GM18505 (cell line): ENCODE measurements around the gene SEMA4D.

Experiments
- ATAC-seq: cut with Tn5 transposase; IDR thresholded peaks from one replicate; pipeline ENCODE4 v1.9.1; 2021; ENCODE audit not compliant: unreplicated experiment
- POLR2A ChIP-seq: IDR thresholded peaks from 4 replicates; pipeline ENCODE4 v1.6.1; 2011; ENCODE audit warnings: borderline replicate concordance; ENCODE audit not compliant: insufficient read depth, insufficient read length; ENCODE audit errors: extremely low read depth

Gene SEMA4D

DNA sequence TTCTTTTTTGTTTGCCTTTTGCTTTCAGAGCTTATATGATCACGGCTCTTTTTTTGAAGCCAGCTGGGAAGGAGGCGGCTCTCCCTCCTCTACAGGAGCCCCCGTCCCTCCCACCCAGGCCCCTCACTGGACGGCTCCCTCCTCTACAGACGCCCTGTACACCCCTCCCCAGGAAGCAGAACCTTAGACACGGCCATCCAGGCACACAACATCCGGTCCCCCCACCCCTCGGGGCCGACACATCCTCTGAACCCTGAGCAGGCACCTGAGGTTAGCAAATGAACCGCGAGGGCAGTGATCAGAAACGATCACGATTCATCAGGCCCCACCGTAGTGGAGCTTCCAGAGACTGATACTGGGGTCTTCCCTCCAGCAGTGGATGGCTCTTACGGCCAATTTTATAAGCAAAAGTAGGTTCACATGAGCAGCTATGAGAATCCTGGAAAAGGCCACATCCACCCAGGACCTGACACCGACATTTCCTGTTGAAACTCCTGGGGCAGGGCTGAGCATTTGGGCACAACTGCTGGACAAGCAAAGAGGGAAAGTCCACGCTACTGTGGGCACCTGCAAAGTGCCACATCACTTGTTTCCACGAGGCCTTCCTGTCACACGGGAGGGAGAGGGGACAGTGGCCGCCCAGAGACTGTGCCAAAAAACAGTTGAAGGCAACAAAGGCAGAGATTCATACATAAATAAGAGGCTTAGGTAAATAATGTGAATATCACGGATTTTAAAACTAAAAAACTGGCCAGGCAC, 78.9 kb downstream of the SEMA4D start:
- peak; percentile 60 for ATAC-seq
- TF ChIP-seq POLR2A = peak; percentile 47

DNA sequence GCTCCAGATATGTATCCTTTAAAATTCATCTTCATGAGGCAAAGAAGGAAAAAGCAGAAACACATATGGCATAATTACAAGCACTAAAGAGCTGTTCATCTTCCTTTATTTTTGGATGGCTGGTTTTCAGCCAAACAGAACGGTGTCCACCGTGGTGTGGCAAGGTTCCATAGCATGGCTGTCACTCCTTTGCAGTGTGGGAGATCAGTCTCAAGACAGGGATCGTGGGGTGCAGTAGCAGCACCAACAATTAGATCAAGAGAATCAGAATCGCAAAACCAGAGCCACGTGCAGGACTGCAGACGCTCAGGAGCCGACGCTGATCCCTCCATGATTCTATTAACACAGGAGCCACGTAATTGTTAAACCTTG, 79.5 kb downstream of the SEMA4D start:
- no peak for ATAC-seq
- TF ChIP-seq POLR2A = no peak

DNA sequence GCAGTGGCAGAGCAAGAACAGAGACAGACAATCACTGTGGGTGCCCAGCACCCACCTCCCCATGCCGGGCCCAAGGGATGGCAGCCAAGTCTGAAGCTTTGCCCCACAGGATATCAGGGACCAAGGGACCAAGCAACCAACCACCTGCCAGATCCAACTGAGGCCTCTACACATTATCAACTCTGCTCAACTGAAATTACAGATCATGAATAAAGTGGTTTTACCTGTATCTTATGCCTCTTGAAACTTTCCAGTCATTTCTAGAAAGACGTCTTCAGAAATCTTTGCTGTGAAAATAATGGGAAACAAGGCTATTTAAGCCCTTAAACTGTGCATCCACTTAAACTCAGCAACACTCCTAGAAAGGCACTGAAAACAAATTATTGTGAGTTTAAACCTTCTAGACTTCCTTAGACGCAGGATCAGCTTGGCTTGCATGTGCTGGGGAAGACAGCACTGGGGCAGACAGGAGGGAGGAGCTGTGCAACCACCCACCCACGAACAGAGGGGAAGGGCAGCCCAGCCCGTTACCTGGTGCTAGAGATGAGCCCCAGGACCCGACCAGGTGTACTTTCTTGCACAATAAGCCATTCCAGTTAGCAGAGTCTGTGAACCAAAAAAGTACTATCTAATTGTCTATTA, 80.0 kb downstream of the SEMA4D start:
- no peak for ATAC-seq
- TF ChIP-seq POLR2A = peak; percentile 33

GRCh38 chr9:89414670-89415324, 83.1 kb downstream of the SEMA4D start:
- ATAC-seq = no peak
- no peak for TF ChIP-seq POLR2A

DNA sequence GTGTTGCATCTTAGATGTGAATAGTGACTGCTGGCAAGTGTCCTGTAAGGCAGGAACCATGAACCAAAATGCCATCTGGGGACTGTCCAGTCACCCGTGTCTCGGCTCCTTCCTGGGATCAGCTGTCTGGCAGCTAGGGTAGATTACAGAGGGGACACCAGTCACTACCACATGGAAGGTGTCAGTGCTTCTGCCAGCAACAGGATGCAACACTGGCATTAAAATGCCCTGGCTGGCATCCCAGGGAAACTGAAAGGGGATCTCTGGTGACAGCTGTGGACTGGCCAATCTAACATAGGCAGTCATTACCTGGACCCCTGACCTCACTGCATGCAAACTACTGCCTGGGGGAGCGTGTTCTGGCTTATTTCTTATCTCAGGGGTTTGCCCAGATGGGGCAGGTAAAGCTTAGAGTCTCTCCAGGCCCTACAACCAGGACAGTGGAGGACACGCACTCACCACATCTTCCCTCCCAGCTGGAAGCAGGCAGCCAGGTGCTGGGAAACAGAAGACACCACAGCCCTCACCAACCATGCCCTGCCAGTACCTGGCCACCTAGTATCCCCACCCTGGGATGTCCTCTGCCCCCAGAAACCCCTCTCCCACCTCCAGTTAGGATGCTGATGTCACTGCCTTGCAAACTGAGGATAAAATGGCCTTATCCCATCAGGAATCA, 83.8 kb downstream of the SEMA4D start:
- no peak for ATAC-seq
- TF ChIP-seq POLR2A = no peak

DNA sequence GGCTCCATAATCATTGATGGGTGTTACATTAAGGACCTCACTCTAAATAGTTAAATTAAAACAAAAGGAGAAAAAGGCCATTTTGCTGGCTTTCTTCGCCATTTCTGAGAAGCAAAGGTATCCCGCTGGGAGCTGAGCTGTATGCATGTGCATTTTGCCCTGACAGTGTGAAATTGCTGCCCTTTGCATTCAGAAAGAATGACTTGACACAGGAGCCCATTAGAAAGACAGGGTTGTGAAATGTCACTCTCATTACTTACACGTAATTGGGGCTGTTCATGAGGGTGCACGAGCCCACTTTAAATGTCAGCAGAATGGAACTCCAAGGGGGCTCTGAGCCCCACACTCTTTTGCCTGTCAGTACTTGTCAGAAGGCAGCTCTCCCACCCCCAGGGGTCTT, 85.0 kb downstream of the SEMA4D start:
- no peak for TF ChIP-seq POLR2A
- ATAC-seq = no peak

DNA sequence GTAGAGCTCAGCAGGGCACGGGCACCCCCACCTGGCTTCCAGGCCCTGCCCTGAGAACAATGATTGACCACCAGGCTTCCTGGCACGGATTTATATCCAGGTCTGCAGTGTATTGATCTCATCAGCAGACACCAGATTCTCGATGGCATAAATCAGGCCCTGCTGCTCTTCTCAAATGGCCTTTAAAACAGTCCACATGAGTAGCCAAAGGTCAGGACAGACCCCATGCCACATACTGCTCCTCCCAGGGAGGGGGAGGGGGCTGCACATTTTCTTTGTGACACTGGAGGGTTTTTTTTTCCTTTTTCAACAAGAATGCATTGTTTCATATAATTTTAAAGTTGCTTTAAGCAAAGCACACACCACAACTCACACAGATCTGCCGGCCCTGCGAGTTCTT, 85.4 kb downstream of the SEMA4D start:
- TF ChIP-seq POLR2A = no peak
- no peak for ATAC-seq

- no peak for TF ChIP-seq POLR2A
- ATAC-seq = no peak
Observed at GRCh38 chr9:89411759-89412158, 86.2 kb downstream of the SEMA4D start.

- TF ChIP-seq POLR2A = no peak
- ATAC-seq = no peak
Observed at GRCh38 chr9:89410641-89411350, 87.1 kb downstream of the SEMA4D start.

GRCh38 chr9:89410022-89410421, 87.9 kb downstream of the SEMA4D start:
- no peak for ATAC-seq

GRCh38 chr9:89409466-89409865, 88.4 kb downstream of the SEMA4D start:
- no peak for TF ChIP-seq POLR2A

More at GRCh38 chr9:89410022-89410421, 87.9 kb downstream of the SEMA4D start:
- no peak for TF ChIP-seq POLR2A

DNA sequence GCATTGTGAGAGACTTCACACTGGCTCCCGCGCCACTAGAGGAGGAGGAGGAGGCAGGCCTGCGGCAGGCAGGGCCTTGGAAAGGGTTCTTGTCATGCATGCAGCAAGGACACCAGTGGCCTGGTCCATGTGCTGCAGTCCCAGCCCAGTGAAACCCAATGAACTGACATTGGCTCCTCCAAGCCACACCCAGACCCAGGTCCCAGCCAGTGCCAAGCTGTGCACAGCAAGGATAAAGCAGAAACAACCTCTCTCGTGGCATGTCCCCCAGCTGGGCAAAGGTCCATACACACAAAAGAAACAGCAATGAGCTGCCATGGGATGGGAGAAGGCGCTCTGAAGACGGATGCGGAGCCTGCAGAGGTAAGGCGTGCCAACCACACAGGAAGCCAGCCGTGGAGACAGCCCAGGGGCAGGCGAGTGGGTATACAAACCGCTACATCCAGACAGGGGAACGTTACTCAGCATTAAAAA, 89.2 kb downstream of the SEMA4D start:
- ATAC-seq = no peak

More at GRCh38 chr9:89409466-89409865, 88.4 kb downstream of the SEMA4D start:
- no peak for ATAC-seq

GRCh38 chr9:89407070-89407469, 90.8 kb downstream of the SEMA4D start:
- no peak for TF ChIP-seq POLR2A
- no peak for ATAC-seq

More for the DNA sequence above, 89.2 kb downstream of the SEMA4D start:
- TF ChIP-seq POLR2A = no peak
